ENCODE measurements around the gene GALNS. TPM values are rescaled to one million over a fixed set of nuclear protein-coding genes. Genes with fewer than 3 reads are reported as not detected.
A peak's percentile ranks its signal among the peaks of the same experiment; 100 is the strongest.

The GALNS gene
- total RNA-seq, 1 experiment from 2014 or later: 20.0 TPM

- DNase-seq (ENCODE audit: extremely low read depth, low read depth): no peak
Observed at GRCh38 chr16:88807626-88808453, 48.9 kb downstream of the GALNS start.

GRCh38 chr16:88807142-88807625, 49.6 kb downstream of the GALNS start:
- no peak for DNase-seq (ENCODE audit: extremely low read depth, low read depth)

GRCh38 chr16:88806491-88807111, 50.1 kb downstream of the GALNS start:
- no peak for DNase-seq (ENCODE audit: extremely low read depth, low read depth)

DNA sequence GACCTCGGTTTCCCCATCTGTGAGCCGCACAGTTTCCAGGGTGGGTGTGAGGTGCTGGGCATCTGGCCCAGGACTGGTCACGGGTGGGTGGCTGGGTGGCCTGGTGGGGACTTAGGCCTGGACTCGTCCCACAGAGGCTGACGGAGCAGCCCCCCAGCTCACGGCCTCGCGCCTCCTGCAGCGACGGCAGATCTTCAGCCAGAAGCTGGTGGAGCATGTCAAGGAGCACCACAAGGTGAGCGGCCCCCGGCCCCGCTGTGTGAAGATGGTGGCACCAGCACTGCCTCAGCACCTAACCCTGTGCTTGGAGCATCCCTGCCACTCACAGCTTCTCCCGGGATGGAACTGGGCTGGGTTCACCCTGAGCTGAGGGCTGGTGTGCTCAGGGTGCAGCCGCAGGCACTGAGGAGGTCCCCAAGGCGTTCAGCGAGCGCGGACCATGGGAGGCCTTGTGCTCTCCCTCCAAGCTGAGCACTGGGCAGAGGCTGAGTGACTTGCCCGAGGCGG, 50.8 kb downstream of the GALNS start:
- DNase-seq (ENCODE audit: extremely low read depth, low read depth): no peak

DNA sequence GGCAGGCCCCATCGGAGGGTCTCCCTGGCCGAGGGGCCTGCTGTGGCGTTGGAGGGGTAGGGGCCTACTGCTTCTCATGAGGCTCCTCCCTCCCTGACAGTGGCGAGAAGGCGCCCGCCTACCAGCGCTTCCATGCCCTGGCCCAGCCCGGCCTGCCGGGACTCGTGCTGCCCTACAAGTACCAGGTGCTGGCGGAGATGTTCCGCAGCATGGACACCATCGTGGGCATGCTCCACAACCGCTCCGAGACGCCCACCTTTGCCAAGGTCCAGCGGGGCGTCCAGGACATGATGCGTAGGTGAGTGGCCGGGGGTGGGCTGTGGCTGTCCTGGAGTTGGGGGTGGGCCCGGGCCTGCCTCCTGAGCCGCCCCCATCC, 51.4 kb downstream of the GALNS start:
- DNase-seq (ENCODE audit: extremely low read depth, low read depth): no peak

DNA sequence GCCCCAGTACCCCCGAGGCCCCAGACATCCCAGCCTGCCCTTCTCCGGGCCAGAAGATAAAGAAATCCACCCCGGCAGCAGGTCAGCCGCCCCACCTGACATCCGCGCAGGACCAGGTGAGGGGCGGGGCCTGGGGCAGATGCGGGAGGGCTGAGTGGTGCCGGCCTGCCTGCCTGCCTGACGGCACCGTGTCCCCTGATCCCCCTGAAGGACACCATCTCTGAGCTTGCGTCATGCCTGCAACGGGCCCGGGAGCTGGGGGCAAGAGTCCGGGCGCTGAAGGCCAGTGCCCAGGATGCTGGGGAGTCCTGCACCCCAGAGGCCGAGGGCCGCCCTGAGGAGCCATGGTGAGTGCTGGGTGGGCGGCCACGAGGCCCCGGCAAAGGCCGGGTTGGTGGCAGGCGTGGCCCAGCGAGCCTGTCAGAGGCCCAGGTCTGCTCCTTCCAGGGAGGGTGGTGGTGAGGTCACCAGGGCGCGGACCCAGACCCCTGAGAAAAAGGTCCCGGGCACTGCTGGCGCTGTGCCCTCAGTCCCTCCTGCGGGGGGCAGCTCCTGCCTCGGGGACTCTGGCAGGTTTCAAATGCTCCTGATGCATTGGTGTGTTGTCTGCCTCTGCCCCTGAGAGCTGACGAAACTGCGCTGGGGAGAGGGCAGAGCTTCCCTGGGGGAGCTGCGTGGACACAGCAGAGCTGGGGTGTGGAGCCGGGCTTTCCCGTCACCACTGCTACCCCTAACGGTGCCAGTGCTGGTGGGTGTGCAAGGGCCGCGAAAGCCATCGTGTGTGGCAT, 52.0 kb downstream of the GALNS start:
- no peak for DNase-seq (ENCODE audit: extremely low read depth, low read depth)

DNA sequence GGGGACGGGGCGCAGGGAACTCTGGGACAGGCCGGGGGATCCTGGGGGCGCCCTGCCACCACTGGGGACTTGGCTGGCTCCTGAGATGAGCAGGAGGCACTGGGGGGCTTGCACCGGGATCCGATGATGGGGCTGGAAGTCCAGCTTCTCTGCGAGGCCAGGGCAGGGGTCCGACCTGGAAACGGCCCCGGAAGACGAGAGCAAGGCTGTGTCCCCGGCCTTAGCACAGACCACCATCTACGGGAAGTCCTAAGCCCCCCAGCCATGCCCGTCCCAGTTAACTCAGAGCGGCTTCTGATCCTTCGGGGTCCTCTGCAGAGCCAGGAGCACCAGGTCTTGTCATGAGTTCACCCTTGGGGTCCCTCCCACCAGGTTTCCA, 52.6 kb downstream of the GALNS start:
- no peak for DNase-seq (ENCODE audit: extremely low read depth, low read depth)

DNA sequence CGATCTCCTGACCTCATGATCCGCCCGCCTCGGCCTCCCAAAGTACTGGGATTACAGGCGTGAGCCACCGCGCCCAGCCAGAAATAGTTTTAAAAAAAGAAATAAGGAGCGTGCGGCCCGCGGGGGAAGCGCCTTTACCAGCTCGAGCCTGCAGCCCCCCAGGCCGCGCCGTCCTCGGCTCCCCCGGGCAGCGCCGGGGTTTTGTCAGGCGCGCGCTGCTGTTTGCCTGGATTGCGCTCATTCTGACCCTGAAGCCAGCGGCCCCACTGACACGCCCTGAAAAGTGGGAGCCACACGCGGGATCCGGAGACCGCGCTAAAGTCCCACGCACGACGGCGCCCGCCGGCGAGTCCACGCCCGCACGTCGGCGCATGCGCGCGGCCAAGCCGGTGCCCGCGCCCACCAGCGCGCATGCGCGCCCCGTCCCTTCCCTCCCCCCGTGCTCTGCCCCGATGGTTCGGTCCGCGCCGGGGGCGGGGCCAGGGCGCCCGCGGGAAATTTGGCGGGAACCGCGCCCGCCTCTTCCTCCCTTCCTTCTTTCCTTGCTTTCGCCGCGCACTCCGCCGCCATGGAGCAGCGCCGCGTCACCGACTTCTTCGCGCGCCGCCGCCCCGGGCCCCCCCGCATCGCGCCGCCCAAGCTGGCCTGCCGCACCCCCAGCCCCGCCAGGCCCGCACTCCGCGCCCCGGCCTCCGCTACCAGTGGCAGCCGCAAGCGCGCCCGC, 53.3 kb downstream of the GALNS start, which contains the start of gene CDT1:
Gene CDT1 (plus strand): TSS at position 526 of the 724 bp plus-strand sequence. CDS start 43 bp downstream, at position 569.
- DNase-seq (ENCODE audit: extremely low read depth, low read depth): peak; percentile 60

GRCh38 chr16:88800277-88800592, 56.5 kb downstream of the GALNS start:
- DNase-seq (ENCODE audit: extremely low read depth, low read depth): no peak

DNA sequence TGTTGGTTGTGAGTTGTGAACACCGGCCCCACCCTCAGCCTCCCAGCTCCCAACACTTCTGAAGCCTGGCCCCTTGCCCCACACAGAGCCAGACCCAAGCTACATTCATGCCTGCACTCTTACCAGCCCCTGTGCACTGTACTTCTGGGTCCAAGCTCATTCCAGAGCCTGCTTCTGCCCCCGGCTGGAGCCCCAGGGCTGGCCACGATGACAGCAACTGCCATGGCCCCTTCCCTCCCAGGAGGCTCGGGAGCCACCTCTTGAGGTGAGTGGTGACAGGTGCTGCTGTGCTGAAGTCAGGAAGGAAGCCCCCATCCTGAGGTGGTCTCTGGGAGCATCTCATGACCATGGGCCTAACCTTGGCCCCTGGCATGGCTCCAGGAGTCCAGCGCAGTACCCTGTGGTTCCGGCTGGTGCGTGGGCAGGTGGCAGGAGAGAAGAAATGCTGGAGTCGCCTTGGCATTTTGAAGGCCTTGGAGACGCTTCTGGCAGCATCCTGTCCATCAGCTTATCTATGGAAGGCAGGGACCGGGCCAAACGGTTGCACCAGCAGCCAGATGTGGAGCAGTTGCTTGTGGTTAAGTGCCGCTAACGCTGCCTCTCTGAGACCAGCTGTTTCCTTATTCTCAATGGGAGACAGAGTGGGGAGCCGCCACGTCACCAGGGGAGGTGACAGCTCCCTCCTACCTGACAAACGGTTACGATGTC, 57.0 kb downstream of the GALNS start:
- DNase-seq (ENCODE audit: extremely low read depth, low read depth): no peak

GRCh38 chr16:88798772-88799455, 57.8 kb downstream of the GALNS start:
- DNase-seq (ENCODE audit: extremely low read depth, low read depth): no peak

GRCh38 chr16:88798073-88798472, 58.7 kb downstream of the GALNS start:
- no peak for DNase-seq (ENCODE audit: extremely low read depth, low read depth)

GRCh38 chr16:88796278-88796677, 60.5 kb downstream of the GALNS start:
- DNase-seq (ENCODE audit: extremely low read depth, low read depth): no peak

- no peak for DNase-seq (ENCODE audit: extremely low read depth, low read depth)
Observed at GRCh38 chr16:88793251-88793954, 63.3 kb downstream of the GALNS start.

DNA sequence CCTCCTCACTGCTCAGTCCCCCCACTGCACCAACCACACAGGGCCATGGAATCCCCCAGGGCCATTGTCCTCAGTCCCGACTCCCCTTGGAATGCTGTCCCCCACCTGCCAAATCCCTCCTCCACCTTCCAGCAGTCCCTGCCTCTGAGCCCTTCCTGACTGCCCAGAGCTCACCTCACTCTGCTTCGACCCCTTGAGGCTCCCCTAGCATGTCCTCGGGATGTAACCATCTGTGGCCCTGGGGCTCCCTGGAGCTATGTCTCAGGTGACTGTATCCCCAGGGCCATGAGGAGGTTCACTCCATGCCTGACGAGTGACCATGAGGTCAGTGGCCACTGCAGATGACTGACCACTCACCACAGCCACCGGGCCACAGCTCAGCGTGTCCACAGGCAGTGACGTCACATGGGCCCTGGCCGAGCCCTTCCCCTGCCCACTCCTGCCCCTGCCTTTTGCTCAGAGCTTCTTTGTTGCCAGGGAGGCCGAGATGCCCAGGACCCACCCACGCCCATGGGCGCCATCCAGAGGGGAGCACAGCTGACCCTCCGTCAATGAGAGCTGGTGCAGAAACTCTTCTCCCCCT, 64.0 kb downstream of the GALNS start:
- DNase-seq (ENCODE audit: extremely low read depth, low read depth): no peak

- no peak for DNase-seq (ENCODE audit: extremely low read depth, low read depth)
Observed at GRCh38 chr16:88792078-88792550, 64.6 kb downstream of the GALNS start.

- DNase-seq (ENCODE audit: extremely low read depth, low read depth): no peak
Observed at GRCh38 chr16:88790312-88791211, 66.2 kb downstream of the GALNS start.
